SK-N-MC (cell line): ENCODE data around the gene AKAP13.

Experiments
- DNase-seq: peaks from one replicate; pipeline ENCODE4 v3.0.0-alpha.2; 2011; ENCODE audit warnings: low read depth, low spot score
- H3K27ac ChIP-seq: fragments of 200-600 bp; sonication (generic); 2 replicates; pipeline ENCODE4 v1.5.1; 2016; ENCODE audit warnings: mixed run types
- H3K36me3 ChIP-seq: fragments of 200-600 bp; sonication (generic); 2 replicates; pipeline ENCODE4 v1.6.1; 2017; ENCODE audit warnings: antibody characterized with exemption, low read length, mixed read lengths; ENCODE audit not compliant: insufficient read depth
- H3K4me3 ChIP-seq: fragments of 200-600 bp; sonication (generic); 2 replicates; pipeline ENCODE4 v1.5.1; 2016
- H3K9ac ChIP-seq: fragments of 200-600 bp; sonication (generic); 2 replicates; pipeline ENCODE4 v1.8.0; 2017; ENCODE audit warnings: mixed run types, mixed read lengths; ENCODE audit not compliant: insufficient read length
- H3K9me3 ChIP-seq: fragments of 200-600 bp; sonication (generic); 2 replicates; pipeline ENCODE4 v1.6.1; 2017; ENCODE audit warnings: low read depth, mild to moderate bottlenecking, antibody characterized with exemption, low read length, moderate library complexity, mixed read lengths
- EZH2 ChIP-seq: fragments of 200-600 bp; sonication (generic); IDR thresholded peaks from one replicate; pipeline ENCODE4 v1.6.1; 2017; ENCODE audit warnings: antibody characterized with exemption
- FOXP2 ChIP-seq: optimal IDR thresholded peaks from 2 replicates; pipeline ENCODE3; 2011; ENCODE audit warnings: mild to moderate bottlenecking, moderate library complexity; ENCODE audit not compliant: insufficient read depth; ENCODE audit errors: extremely low read length, control extremely low read depth
- POLR2AphosphoS5 ChIP-seq: IDR thresholded peaks from 2 replicates; pipeline ENCODE4 v1.6.1; 2012; ENCODE audit warnings: mild to moderate bottlenecking, low read depth, low read length, borderline replicate concordance

AKAP13 gene

DNA sequence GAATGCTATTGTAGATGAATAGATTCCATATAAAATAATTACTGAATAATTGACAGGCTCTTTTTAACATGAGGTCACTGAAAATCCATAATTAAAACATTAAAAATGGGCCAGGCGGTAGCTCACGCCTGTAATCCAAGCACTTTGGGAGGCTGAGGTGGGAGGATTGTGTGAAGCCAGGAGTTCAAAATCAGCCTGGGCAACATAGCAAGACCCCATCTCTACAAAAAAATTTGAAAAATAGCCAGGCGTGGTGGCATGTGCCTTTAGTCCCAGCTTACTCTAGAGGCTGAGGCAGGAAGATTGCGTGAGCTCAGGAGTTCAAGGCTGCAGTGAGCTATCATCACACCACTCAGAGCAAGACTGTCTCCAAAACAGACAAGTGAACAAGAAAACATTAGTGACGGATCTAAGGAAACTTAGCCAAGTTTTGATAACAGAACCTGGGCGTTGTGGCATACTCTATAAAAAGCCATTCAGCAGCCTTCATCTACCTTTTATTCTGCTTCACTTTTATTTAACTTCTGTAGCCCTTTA lies 303.8 kb downstream of the AKAP13 start:
- H3K4me3 ChIP-seq = no peak overlapping the region
- H3K27ac ChIP-seq = no peak overlapping the region
- H3K9me3 ChIP-seq = no peaks in the 10 kb centered on the region
- no peak for TF ChIP-seq POLR2AphosphoS5
- no peak for TF ChIP-seq FOXP2
- no peak for TF ChIP-seq EZH2
- DNase-seq = no peak
- H3K9ac ChIP-seq = no peak overlapping the region
- H3K36me3 ChIP-seq = 0 out of 2 replicates have a peak, but pooled peaks cover 8% of the 10 kb centered on the region

DNA sequence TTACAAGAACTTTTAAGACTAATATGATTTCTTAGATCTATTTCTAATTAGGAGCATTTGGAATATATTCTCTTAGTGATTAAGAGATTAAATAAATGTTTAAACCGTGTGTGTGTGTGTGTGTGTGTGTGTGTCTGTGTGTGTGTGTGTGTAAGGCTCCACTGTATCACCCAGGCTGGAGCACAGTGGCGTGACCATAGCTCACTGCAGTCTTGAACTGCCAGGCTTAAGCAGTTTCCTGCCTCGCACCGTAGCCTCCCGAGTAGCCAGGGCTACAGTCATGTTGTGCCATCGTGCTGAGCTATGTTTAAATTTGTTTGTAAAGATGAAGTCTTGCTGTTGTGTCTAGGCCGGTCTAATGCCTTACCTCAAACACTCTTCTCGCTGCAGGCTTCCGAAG lies 305.0 kb downstream of the AKAP13 start:
- H3K36me3 ChIP-seq = 0 out of 2 replicates have a peak, but pooled peaks cover 8% of the 10 kb centered on the region
- no peak for TF ChIP-seq POLR2AphosphoS5
- no peak for TF ChIP-seq EZH2
- no peak for TF ChIP-seq FOXP2
- no peak overlapping the region for H3K4me3 ChIP-seq
- no peak overlapping the region for H3K27ac ChIP-seq
- DNase-seq = no peak
- no peaks in the 10 kb centered on the region for H3K9me3 ChIP-seq
- H3K9ac ChIP-seq = no peak overlapping the region

DNA sequence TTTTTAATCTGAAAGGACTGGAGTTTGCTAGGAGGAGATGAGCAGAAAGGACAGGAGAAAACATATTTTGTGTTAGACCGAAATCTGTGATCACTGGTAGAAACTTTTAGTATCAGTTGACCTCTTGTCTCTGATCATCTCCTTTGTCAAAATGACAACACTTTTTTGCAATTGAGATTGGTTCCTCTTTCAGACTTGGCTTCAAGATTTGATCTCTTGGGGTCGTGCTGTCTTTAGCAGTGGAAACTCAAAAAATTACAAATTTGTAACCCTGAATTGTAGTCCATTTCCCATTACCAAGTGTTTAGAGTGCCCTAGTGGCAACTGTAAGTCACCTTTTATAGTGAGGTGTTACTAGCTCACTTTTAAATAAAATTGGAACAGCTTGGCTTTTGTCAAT lies 306.9 kb downstream of the AKAP13 start:
- Histone ChIP-seq H3K9me3 (no peaks in the 10 kb centered on the region), H3K36me3 (0 out of 2 replicates have a peak, but pooled peaks cover 8% of the 10 kb centered on the region), H3K9ac (no peak overlapping the region), H3K27ac (no peak overlapping the region), H3K4me3 (no peak overlapping the region)
- DNase-seq = no peak
- TF ChIP-seq POLR2AphosphoS5 = no peak

DNA sequence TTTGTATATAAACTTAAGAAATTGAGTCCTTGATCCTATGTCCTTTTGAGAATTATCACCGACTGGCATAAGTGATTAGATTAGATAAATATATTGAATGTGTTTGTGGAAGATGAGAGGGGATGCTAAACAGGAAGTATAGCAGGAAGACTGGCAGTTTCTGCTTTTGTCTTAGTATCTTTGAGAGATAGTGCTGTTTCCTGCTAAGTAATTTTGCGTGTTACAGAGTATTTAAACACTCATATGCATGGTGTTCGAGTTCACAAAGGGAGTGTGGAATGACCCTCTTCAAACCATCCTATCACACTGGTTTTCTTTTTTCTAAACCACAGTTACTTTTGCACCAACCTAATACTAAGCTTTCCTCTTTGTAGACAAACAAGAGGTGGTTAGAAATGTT lies 308.3 kb downstream of the AKAP13 start:
- no peak for DNase-seq
- Histone ChIP-seq H3K27ac (no peak overlapping the region), H3K4me3 (no peak overlapping the region), H3K9ac (no peak overlapping the region), H3K36me3 (0 out of 2 replicates have a peak, but pooled peaks cover 6% of the 10 kb centered on the region), H3K9me3 (no peaks in the 10 kb centered on the region)
- TF ChIP-seq POLR2AphosphoS5 = no peak
- TF ChIP-seq EZH2 = no peak
- no peak for TF ChIP-seq FOXP2

DNA sequence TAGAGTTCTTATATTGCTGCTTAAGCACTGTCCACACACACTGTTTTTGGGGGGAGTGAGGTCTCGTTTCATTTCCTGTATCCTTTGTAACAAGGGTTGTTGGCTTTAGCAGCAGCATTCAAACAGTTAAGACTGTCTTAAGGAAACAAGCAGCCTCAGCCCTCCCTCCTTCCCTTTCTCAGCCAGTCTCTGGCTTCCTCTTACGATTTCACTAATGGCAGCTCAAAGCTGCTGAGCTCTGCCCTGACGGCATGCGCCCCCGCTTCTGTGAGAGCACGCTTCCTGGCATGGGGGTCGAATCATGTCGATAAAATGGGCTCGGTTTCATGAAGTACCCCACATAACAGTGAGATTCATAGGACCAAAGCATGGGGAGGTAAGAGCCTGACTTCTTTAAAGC lies 309.3 kb downstream of the AKAP13 start:
- H3K9me3 ChIP-seq = no peaks in the 10 kb centered on the region
- 0 out of 2 replicates have a peak, but pooled peaks cover under 1% of the 10 kb centered on the region for H3K36me3 ChIP-seq
- H3K9ac ChIP-seq = no peak overlapping the region
- TF ChIP-seq FOXP2 (no peak), POLR2AphosphoS5 (no peak), EZH2 (no peak)
- DNase-seq = no peak
- H3K27ac ChIP-seq = no peak overlapping the region
- no peak overlapping the region for H3K4me3 ChIP-seq

DNA sequence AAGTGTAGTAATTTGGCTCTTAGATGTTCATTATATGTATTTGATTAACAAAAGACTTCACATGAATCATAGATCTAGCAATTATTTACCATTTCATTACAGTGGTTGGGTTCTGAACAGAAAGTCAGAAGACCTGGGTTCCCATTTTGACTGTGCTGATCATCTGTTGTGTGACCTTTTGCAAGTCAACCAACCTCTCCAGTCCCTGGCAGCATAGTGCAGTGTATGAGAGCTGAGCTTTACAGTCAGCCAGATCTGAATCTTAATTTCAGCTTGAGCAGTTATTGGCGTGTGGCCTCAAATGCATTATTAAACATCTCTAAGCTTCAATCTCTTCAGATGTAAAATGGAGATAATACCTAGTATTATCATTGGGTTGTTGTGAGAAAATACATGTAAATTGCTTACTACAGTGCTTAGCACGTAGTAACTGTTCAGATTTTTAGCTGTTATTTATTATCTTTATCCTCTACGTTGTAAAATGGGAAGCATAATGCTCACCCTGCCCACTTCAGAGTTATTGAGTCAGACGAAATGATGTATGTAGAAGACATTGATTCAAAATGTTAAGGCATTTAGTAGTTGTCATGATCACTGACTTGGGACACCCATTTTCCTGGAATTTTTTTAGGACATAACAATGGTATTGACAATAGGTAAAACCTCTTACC lies 310.3 kb downstream of the AKAP13 start:
- H3K4me3 ChIP-seq = no peak overlapping the region
- H3K9ac ChIP-seq = no peak overlapping the region
- no peaks in the 10 kb centered on the region for H3K9me3 ChIP-seq
- H3K36me3 ChIP-seq = peaks cover 5% of the 10 kb centered on the region; the same call in 1 of the 2 replicates
- H3K27ac ChIP-seq = no peak overlapping the region
- DNase-seq = no peak
- TF ChIP-seq EZH2 = no peak
- TF ChIP-seq POLR2AphosphoS5 = no peak
- TF ChIP-seq FOXP2 = no peak

DNA sequence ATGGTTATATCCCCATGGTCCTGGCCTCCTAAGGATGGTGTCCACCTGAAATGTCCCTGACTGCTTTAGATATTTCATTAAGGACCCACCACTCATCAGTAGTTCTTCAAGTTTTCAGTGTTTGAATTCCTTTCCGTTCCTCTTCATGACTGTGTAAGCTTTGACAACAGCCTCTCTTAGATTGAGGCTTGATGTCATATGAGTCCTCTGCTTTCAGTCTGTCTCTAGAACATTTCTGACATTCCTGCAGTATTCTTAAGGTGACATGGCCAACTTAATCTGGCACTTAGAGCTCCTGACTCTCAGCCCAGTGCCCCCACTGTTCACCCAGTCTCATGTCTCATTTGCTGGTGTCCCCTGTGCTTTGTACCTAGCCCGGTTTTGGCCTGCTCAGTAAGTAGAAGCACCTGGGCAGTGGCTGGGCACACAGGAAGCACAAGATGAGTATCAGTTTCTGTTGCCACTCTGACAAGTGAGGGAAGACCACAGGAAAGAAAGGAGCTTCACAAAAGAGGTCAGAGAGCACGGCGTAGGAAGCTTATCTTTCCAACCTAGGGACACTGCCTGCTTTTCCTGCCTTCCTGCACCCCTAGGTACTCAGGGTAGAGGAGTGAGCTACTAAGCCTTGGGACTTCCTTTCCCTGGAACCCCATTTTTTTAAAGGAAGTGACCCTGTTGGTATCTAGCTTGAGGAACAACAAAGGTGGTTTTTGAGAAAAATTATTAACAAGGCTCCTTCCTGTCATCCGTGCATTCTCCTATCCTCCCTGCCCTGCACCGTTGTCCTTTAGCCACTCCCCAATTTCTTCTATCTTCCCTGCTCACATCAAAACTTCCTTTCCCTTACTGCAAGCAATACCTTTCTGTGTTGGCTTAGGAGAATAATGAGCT lies 311.2 kb downstream of the AKAP13 start:
- Histone ChIP-seq H3K4me3 (no peak overlapping the region), H3K27ac (no peak overlapping the region), H3K36me3 (peaks cover 5% of the 10 kb centered on the region; the same call in 1 of the 2 replicates), H3K9ac (no peak overlapping the region), H3K9me3 (no peaks in the 10 kb centered on the region)
- TF ChIP-seq POLR2AphosphoS5 (no peak), FOXP2 (no peak), EZH2 (no peak)
- DNase-seq = no peak

DNA sequence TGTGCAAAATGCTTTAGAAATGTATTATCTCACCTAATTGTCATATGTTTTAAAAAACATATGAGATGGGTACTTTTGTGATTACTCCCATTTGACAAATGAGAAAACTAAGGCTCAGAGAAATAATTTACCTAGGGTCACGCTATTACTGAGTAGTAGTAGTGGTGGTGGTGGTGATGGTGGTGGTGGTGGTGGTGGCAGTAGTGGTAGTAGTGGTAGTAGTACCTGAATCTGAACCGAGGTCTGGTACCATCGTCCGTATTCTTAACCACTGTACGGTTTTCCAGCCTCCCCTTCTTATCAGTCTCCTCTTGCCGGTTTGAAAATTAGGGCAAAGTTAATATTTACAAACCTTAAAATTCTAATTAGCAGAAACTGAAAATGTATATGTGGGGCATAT lies 311.9 kb downstream of the AKAP13 start:
- no peak overlapping the region for H3K27ac ChIP-seq
- H3K9me3 ChIP-seq = no peaks in the 10 kb centered on the region
- DNase-seq = no peak
- no peak for TF ChIP-seq EZH2
- TF ChIP-seq POLR2AphosphoS5 = no peak
- no peak for TF ChIP-seq FOXP2
- peaks cover 5% of the 10 kb centered on the region; the same call in 1 of the 2 replicates for H3K36me3 ChIP-seq
- no peak overlapping the region for H3K4me3 ChIP-seq
- H3K9ac ChIP-seq = no peak overlapping the region
